ENCODE results near the gene ERGIC1. TPM values are rescaled to one million over a fixed set of nuclear protein-coding genes. Genes with fewer than 3 reads are reported as not detected.

The ERGIC1 gene
- total and polyA plus RNA-seq, 8 donors: 54.8 to 101 (median 75.6) TPM

GRCh38 chr5:172874647-172875504 lies 40.8 kb downstream of the ERGIC1 start:
- peaks cover 3 to 21% (median 11%) of the 10 kb centered on the region in 3 donors for H3K4me1 ChIP-seq
- ATAC-seq: no peak
- no peak for DNase-seq

GRCh38 chr5:172875505-172876279 lies 41.6 kb downstream of the ERGIC1 start:
- Histone ChIP-seq H3K4me3 (no peak overlapping the region), H3K36me3 (no peaks in the 10 kb centered on the region), H3K4me1 (peaks cover 0 to 20% (median 4%) of the 10 kb centered on the region in 3 donors), H3K27me3 (no peaks in the 10 kb centered on the region), H3K27ac (no peak overlapping the region), H3K9me3 (no peaks in the 10 kb centered on the region)
- FAIRE-seq (no peak), ATAC-seq (peak in 1 of 4 donors; percentile 8), DNase-seq (no peak)
- intact Hi-C loops (cut with DNase I): no loop called here
- TF ChIP-seq CTCF (IDR thresholded peaks at IDR 0.05): no peak
- WGBS, 2 donors: 66 to 76% methylated on average over 7 of the region's 7 CpGs

More at GRCh38 chr5:172874647-172875504, 40.8 kb downstream of the ERGIC1 start:
- no peak overlapping the region for H3K4me3 ChIP-seq
- FAIRE-seq: no peak
- TF ChIP-seq CTCF (IDR thresholded peaks at IDR 0.05): no peak
- no peaks in the 10 kb centered on the region for H3K36me3 ChIP-seq
- WGBS, 2 donors: 94 to 96% methylated on average over 8 of the region's 8 CpGs
- H3K9me3 ChIP-seq: no peaks in the 10 kb centered on the region
- H3K27me3 ChIP-seq: no peaks in the 10 kb centered on the region
- intact Hi-C loops (cut with DNase I): no loop called here
- H3K27ac ChIP-seq: no peak overlapping the region

GRCh38 chr5:172876578-172876977 lies 42.5 kb downstream of the ERGIC1 start:
- Histone ChIP-seq H3K4me3 (no peak overlapping the region), H3K9me3 (no peaks in the 10 kb centered on the region), H3K4me1 (peaks cover 0 to 14% (median 0%) of the 10 kb centered on the region in 3 donors), H3K27ac (no peak overlapping the region), H3K27me3 (no peaks in the 10 kb centered on the region), H3K36me3 (no peaks in the 10 kb centered on the region)
- TF ChIP-seq CTCF (IDR thresholded peaks at IDR 0.05): no peak
- FAIRE-seq (no peak), DNase-seq (no peak), ATAC-seq (no peak)
- 91% methylated on average over 8 of the region's 8 CpGs for WGBS, 2 donors
- intact Hi-C loops (cut with DNase I): no loop called here

- Histone ChIP-seq H3K9me3 (no peaks in the 10 kb centered on the region), H3K4me1 (peaks cover 0 to 13% (median 0%) of the 10 kb centered on the region in 3 donors), H3K36me3 (no peaks in the 10 kb centered on the region), H3K27ac (peak overlapping the region in 1 of 4 donors; percentile 44), H3K27me3 (no peaks in the 10 kb centered on the region), H3K4me3 (no peak overlapping the region)
- intact Hi-C loops (cut with DNase I): no loop called here
- no peak for TF ChIP-seq CTCF (IDR thresholded peaks at IDR 0.05)
- peak in 1 of 4 donors; percentile 44 for ATAC-seq
- DNase-seq: no peak
- WGBS, 2 donors: 85 to 87% methylated on average over 9 of the region's 9 CpGs
- FAIRE-seq: no peak
Observed at GRCh38 chr5:172877466-172878260, 43.6 kb downstream of the ERGIC1 start.
